Thyroid gland (tissue), 4 donors: ENCODE data around the gene SPATA25.

Experiments
- CTCF ChIP-seq, 6 experiments: fragments of 200-600 bp in 3 of 6; fragments of 450-650 bp in 3 of 6; sonication (generic) in 3 of 6; IDR thresholded peaks; one replicate each; pipeline ENCODE4 v1.5.1; 2016 to 2019; ENCODE audit warnings: antibody characterized with exemption in 6 of 6, mild to moderate bottlenecking in 2 of 6, inconsistent platforms in 1 of 6, moderate library complexity in 1 of 6
- POLR2A ChIP-seq, 2 donors: fragments of 450-650 bp; IDR thresholded peaks; one replicate each; pipeline ENCODE4 v1.6.1; 2017; ENCODE audit warnings: antibody characterized with exemption in 2 of 2, mild to moderate bottlenecking in 2 of 2, moderate library complexity in 1 of 2

GRCh38 chr20:45918779-45919537 is 31.5 kb upstream of the SPATA25 start:
- TF ChIP-seq POLR2A (IDR thresholded peaks at IDR 0.05) (no peak), CTCF (IDR thresholded peaks at IDR 0.05) (no peak)
